HG03460 (cell line): ENCODE data around the gene LRRC36.
"Not testable (repeated sequence)": the region's sequence is repeated elsewhere in the genome, so short reads cannot be mapped to it uniquely, and the experiment has no call there.

ENCODE experiments used
- ATAC-seq: cut with Tn5 transposase; IDR thresholded peaks from one replicate; pipeline ENCODE4 v1.9.1; 2021; ENCODE audit not compliant: unreplicated experiment

LRRC36 gene

DNA sequence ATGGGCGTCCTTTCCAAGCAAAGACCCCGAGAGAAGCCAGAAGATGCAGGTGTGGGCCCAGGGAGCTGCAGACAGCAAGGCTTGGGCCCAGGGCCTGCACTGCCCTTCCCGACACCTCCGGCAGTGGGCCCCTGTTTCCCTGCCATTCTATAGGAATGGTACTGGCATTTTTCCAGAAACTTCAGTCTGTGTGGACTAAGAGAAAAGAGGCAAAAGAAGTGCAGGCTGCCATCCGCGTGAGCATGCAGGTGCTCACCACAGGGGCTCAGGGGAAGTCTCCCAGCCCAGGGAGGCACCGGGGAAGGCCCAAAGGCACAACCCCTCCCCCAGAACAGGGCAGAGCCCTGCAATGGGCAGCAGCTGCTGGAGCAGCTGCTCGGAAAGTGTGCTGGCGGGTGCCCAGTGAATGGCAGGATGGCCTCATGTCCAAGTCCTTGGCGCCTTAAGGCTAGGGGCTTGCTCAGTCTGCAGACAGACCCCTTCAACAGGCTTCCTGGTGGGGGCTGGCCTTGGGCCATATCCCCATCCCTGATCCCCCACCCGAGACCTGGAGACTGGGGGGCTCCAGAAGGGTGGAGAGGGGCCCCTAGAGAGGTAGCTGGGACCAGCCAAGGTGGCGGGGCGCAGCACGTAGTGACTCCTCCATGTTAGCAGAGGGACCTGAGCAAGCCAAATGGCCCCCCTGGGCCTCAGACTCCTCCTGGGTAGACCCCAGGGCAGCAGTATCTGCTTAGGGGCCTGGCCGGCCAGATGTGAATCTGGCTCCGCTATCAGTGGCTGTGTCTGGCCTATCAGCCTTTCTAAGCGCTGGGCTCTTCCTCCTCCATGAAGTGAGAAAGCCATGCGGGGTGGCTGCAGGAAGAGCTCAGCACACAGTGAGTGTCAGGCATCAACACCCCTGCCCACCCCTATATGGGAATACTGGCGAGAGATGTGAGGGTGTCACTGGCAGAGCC is 73.4 kb downstream of the LRRC36 start:
- ATAC-seq, result no peak

DNA sequence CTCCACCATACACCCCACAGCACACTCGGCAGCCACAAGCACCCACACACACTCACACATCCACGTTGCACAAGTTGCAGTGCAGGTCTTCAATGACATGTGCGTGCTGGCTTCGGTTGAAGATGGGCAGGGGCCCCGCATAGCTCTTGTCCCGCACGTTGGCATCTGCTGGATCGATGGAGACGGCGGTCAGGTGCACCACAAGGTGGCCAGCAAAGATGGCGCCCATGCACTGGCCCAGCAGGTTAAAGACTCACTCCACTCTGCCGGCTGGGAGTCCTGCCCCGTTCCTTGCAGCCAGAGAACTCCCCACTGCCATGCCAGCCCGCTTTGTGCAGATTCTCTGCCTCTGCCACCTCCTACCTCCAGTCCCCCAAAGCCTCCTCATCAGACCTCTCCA is 74.3 kb downstream of the LRRC36 start:
- no peak for ATAC-seq

GRCh38 chr16:67403976-67404555 is 77.5 kb downstream of the LRRC36 start:
- no peak for ATAC-seq

DNA sequence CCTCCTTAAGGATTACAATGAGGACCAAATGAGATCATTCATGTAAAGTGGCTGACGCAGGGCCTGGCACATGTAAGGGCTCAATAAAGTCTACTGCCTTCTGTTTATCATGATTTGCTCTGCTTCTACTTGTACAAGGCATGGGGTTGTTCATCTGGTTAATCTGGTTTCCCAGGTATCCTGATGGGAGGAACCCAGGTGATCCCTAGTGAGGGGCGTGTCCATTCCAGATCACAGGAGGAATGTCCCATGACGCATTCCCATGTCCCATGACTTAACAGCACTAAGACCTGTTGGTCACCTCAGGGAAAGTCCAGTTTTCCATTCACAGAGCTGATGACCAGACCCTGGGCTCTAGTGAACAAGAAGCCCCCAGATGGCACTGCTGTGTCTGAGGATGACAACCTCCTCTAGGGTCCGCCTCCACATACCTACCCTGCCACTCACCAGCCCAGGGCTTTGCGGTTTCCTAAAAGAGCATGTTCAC is 78.2 kb downstream of the LRRC36 start:
- ATAC-seq, result no peak

DNA sequence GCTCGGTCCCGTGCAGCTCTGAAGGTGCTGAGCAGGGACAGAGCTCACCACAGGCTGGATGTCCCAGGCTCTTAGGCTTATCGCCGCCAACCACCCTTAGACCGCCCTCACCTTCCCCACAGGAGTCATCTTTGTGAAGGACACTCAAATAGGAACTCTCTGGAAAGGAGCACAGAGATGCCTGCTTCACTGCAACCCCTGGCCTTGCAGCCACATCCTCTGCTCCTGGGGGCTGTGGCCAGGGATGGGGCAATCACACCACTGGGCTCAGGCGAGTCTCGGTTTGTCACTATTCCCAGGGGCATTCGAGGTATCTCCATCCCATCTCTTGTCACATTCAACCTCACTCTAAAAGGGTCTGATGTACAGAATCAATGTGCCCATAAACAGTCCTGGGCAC is 78.7 kb downstream of the LRRC36 start:
- ATAC-seq, result no peak

- no peak for ATAC-seq
Measured at GRCh38 chr16:67406111-67406971, 79.7 kb downstream of the LRRC36 start.

- no peak for ATAC-seq
Measured at GRCh38 chr16:67407176-67407787, 80.7 kb downstream of the LRRC36 start.

- ATAC-seq, result no peak
Measured at GRCh38 chr16:67407788-67408452, 81.3 kb downstream of the LRRC36 start.

DNA sequence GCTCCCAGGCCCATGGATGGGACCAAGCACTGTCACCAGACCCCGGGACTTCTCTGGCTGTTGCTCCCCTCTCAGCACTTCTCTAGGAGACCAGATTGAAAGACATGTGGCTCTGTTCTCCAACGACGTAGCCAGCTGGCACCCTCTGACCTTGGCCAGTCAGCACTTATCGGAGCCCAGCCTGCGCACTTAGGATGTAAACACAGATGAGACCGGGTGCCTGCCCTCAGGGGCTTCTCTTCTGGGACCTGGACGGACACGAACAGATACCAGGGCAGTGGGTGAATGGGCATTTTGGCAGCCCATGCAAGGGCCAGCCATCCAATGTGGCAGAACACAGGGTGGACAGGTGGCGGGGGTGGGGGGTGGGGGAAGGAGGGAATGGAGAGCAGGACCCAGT is 83.0 kb downstream of the LRRC36 start:
- no peak for ATAC-seq

- no peak for ATAC-seq
Measured at GRCh38 chr16:67411339-67411738, 84.7 kb downstream of the LRRC36 start.

GRCh38 chr16:67412294-67412693 is 85.7 kb downstream of the LRRC36 start:
- no peak for ATAC-seq

GRCh38 chr16:67413978-67414911 is 87.6 kb downstream of the LRRC36 start:
- ATAC-seq, result no peak

- not testable (repeated sequence) for ATAC-seq
Measured at GRCh38 chr16:67415421-67415820, 88.8 kb downstream of the LRRC36 start.

DNA sequence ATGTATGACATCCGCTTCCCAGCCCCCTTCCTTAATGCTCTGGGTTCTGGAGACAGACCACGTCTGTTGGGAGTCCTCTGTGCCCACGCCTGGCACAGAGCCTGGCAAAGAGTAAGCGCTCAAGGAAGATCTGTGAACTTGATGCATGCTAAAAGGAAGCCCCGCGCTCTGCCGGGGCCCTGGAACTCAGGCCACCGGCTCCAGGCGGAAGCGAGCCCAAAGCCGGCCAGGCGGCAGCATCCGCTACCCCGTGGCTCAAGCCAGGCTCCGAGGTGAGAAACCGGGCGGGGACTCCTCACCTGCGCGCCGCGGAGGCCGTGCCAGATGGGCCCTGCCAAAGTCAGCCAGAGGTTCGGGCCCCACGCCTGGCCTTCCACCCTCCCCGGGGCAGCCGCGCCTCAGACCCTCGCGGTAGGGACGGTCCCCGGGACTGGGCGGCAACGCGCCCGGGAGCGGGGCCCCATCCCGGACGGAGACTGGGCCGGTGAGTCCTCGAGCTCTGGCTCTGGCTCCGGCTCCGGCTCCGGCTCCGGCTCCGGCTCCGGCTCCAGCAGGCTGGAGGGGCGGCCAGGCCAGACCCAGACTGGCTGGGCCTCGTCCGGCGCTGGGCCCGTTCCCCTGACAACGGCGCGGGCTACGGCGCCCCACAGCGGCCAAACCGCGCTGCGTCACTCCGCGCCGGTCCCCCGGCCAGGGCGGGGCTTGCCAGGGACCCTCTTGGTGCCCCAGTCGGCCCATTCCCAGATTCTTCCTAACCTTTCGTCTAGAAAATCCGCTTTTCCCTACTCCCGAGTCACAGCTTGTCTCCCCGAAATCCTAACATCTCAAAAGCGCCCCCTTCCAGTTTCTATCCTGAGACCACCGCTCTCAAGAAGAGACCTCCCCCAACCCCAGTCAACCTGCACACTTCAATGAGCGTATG is 89.5 kb downstream of the LRRC36 start, which contains the start of gene ZDHHC1:
Gene ZDHHC1, minus strand, starts transcription at position 606 of the 922 bp plus-strand sequence. CDS start 8,702 bp downstream, outside the sequence.
- ATAC-seq, result peak; percentile 75

DNA sequence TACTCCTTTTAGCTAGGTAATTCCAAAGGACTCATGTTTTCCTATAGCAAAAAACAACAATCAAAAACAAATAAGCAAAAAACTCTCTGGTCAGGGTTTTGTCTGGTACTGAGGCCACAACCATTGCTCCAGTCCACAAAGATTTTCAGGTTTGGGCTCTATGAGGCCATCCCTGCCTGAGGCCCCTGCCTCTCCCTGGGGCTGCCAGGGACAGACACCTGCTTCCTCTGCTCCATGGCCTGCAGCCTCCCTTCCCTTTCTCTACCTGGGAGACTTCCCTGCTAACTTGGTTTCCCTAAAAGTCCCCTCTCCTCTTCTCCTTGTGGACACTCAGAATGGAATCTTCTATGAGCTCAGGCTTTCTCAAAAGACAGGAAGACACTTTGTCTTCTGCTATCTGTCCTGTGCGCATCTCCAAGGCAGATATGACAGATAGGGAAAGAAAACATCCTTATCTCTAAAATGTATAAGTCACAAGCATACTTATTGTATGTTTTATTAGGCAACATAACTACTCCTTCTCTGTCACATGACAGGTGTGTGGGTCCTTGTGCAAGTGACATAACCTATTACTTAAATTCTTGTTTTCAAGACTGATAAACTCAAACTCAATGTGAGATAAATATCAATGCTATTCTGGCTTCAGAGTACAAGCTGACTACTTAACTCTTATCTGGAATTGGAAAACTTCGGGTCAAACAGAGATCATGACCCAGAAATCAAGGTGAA is 90.9 kb downstream of the LRRC36 start:
- no peak for ATAC-seq

GRCh38 chr16:67419502-67419901 is 92.9 kb downstream of the LRRC36 start:
- no peak for ATAC-seq

- ATAC-seq, result no peak
Measured at GRCh38 chr16:67419931-67420330, 93.3 kb downstream of the LRRC36 start.
